ENCODE results near the gene FARP1.

FARP1 gene

DNA sequence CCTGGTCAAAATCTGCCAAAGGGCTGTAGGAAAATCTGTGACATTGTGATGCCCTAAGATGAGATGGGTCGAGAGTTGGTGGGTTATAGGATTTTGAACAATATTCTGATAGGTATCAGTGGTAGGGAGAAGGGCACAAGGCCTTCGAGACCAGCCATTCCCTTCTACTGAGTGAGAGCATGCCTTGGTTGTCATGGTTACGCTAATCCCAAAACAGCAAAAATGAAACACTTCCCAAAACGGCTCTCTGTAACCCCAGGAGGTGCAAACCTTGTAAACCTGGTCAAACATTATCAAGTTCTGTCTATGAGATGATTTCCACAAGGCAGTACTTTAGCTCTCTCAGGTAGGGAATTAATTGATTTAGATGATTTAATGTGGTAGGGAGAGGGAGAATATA is 192.8 kb downstream of the FARP1 start:
- TF ChIP-seq SIN3A (IDR thresholded peaks at IDR 0.05; ENCODE audit: borderline replicate concordance, insufficient read depth, low read length) (no peak), TAF1 (IDR thresholded peaks at IDR 0.05; ENCODE audit: borderline replicate concordance, insufficient read depth, low read length) (no peak), POLR2AphosphoS5 (IDR thresholded peaks at IDR 0.05; ENCODE audit: low read depth, low read length) (no peak), FOXP2 (optimal IDR thresholded peaks at IDR 0.05; ENCODE audit: borderline replicate concordance, extremely low read depth, extremely low read length, insufficient read depth) (no peak)
- TF ChIP-seq, protein P1, sequence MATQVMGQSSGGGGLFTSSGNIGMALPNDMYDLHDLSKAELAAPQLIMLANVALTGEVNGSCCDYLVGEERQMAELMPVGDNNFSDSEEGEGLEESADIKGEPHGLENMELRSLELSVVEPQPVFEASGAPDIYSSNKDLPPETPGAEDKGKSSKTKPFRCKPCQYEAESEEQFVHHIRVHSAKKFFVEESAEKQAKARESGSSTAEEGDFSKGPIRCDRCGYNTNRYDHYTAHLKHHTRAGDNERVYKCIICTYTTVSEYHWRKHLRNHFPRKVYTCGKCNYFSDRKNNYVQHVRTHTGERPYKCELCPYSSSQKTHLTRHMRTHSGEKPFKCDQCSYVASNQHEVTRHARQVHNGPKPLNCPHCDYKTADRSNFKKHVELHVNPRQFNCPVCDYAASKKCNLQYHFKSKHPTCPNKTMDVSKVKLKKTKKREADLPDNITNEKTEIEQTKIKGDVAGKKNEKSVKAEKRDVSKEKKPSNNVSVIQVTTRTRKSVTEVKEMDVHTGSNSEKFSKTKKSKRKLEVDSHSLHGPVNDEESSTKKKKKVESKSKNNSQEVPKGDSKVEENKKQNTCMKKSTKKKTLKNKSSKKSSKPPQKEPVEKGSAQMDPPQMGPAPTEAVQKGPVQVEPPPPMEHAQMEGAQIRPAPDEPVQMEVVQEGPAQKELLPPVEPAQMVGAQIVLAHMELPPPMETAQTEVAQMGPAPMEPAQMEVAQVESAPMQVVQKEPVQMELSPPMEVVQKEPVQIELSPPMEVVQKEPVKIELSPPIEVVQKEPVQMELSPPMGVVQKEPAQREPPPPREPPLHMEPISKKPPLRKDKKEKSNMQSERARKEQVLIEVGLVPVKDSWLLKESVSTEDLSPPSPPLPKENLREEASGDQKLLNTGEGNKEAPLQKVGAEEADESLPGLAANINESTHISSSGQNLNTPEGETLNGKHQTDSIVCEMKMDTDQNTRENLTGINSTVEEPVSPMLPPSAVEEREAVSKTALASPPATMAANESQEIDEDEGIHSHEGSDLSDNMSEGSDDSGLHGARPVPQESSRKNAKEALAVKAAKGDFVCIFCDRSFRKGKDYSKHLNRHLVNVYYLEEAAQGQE (IDR thresholded peaks at IDR 0.05; ENCODE audit: insufficient read depth in 1 of 2, low read depth in 2 of 2, low read length in 2 of 2): no peak

DNA sequence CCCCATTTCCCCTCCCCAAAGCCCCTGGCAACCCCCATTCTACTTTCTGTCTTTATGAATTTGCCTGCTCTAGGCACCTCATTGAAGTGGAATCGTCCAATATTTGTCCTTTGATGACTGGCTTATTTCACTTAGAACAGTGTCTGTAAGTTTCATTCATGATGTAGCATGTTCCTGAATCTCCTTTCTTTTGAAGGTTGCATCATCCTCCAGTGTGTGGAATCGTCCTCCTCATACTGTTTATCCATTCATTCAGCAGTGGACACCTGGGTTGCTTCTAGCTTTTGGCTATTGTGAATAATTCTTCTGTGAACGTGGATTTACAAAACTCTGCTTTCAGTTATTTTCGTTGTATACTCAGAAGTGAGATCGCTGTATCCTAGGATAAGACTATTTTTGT is 195.4 kb downstream of the FARP1 start:
- TF ChIP-seq FOXP2 (optimal IDR thresholded peaks at IDR 0.05; ENCODE audit: borderline replicate concordance, extremely low read depth, extremely low read length, insufficient read depth): no peak
- TF ChIP-seq SIN3A (IDR thresholded peaks at IDR 0.05; ENCODE audit: borderline replicate concordance, insufficient read depth, low read length): no peak
- TF ChIP-seq, protein P1 (IDR thresholded peaks at IDR 0.05; ENCODE audit: insufficient read depth in 1 of 2, low read depth in 2 of 2, low read length in 2 of 2): no peak
- no peak for TF ChIP-seq TAF1 (IDR thresholded peaks at IDR 0.05; ENCODE audit: borderline replicate concordance, insufficient read depth, low read length)
- TF ChIP-seq POLR2AphosphoS5 (IDR thresholded peaks at IDR 0.05; ENCODE audit: low read depth, low read length): no peak

DNA sequence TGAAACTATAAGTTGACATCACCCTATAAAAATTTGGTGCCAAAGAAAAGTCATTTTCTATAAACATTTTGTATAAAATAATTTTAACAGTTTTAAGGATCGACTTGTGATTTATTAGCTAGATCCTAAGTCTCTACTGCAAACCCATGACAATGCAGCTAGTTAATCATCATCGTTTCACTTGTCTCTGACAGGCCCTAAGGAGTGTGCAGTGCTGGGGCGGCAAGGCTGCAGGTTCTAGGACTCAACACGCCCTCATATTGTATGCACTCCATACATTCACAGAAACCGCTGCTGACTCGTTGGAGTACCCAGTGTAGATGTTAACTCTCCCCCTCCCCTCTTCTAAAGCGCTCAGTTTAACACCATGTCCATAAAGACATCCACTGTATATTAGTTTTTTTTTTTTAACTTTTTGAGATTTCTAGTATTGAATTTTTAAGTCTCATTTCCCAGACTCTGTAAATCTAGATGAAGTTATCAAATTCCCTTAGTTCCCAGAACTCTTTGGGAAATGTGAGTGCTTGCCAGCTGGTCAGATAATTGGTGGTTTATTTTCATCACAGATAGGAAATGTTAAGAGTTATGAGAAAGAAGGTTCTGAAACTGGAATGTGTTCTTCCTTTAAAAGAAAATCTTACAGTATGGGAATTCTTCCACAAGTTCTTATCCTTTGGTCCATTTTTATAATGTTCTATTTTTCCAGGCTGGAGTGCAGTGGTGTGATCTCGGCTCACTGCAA is 197.0 kb downstream of the FARP1 start:
- TF ChIP-seq POLR2AphosphoS5 (IDR thresholded peaks at IDR 0.05; ENCODE audit: low read depth, low read length) (no peak), FOXP2 (optimal IDR thresholded peaks at IDR 0.05; ENCODE audit: borderline replicate concordance, extremely low read depth, extremely low read length, insufficient read depth) (no peak), SIN3A (IDR thresholded peaks at IDR 0.05; ENCODE audit: borderline replicate concordance, insufficient read depth, low read length) (no peak), TAF1 (IDR thresholded peaks at IDR 0.05; ENCODE audit: borderline replicate concordance, insufficient read depth, low read length) (no peak)
- TF ChIP-seq, protein P1 (IDR thresholded peaks at IDR 0.05; ENCODE audit: insufficient read depth in 1 of 2, low read depth in 2 of 2, low read length in 2 of 2): no peak

DNA sequence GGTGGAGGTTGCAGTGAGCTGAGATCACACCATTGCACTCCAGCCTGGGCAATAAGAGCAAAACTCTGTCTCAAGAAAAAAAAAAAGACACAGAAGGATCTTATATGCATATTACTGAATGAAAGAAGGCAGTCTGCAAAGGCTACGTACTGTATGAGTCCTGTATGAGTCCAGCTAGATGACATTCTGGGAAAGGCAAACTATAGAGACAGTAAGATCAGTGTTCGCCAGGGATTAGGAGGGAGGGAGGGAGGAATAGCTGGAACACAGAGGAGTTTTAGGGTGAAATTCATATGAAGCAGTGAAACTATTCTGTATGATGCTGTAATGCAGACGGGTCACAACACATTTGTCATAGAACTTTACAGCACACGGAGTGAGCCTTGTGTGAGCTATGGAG is 200.1 kb downstream of the FARP1 start:
- TF ChIP-seq POLR2AphosphoS5 (IDR thresholded peaks at IDR 0.05; ENCODE audit: low read depth, low read length) (no peak), FOXP2 (optimal IDR thresholded peaks at IDR 0.05; ENCODE audit: borderline replicate concordance, extremely low read depth, extremely low read length, insufficient read depth) (no peak), TAF1 (IDR thresholded peaks at IDR 0.05; ENCODE audit: borderline replicate concordance, insufficient read depth, low read length) (no peak), SIN3A (IDR thresholded peaks at IDR 0.05; ENCODE audit: borderline replicate concordance, insufficient read depth, low read length) (no peak)
- TF ChIP-seq, protein P1 (IDR thresholded peaks at IDR 0.05; ENCODE audit: insufficient read depth in 1 of 2, low read depth in 2 of 2, low read length in 2 of 2): no peak

Measured in PFSK-1 (cell line).